Measurements from ENCODE around the gene SETD2.
A peak's percentile ranks its signal among the peaks of the same experiment; 100 is the strongest.

Gene SETD2

DNA sequence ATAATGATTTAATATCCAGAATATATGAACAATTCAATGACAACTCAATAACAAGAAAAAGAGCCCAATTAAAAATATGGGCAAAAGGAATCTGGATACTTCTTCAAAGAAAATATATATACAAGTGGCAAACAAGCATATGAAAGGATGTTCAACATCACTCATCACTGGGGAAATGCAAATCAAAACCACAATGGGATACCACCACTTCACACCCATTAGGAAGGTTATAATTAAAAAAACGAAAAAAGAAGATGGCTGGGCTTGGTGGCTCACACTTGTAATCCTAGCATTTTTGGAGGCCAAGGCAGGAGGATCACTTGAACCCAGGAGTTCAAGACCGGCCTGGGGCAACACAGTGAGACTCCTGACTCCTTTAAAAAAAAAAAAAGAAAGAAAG, 191.5 kb downstream of the SETD2 start:
- Histone ChIP-seq H3K4me3 (ENCODE audit: low read length) (peak overlapping the region; percentile 46), H3F3A (ENCODE audit: control insufficient read depth, insufficient read depth) (peaks cover 23% of the 10 kb centered on the region), H3K9me3 (ENCODE audit: control insufficient read depth, insufficient read depth, low read length) (no peaks in the 10 kb centered on the region), H3K9me2 (replicated peaks; ENCODE audit: control insufficient read depth, low read length) (no peaks in the 10 kb centered on the region), H3K79me2 (ENCODE audit: control insufficient read depth, low read length) (peaks cover 92% of the 10 kb centered on the region), H3K36me3 (ENCODE audit: control insufficient read depth, low read length) (peaks cover 65% of the 10 kb centered on the region), H3K4me1 (ENCODE audit: control insufficient read depth, low read length) (peaks cover 76% of the 10 kb centered on the region), H4K20me1 (ENCODE audit: control insufficient read depth, insufficient read depth, low read depth, low read length) (peaks cover 39% of the 10 kb centered on the region), H3K4me2 (ENCODE audit: low read length) (peak overlapping the region; percentile 92), H3K27ac (ENCODE audit: low read depth, low read length) (peak overlapping the region; percentile 53), H3K27me3 (ENCODE audit: control insufficient read depth, low read length) (no peaks in the 10 kb centered on the region)
- no peak for TF ChIP-seq CTCF (IDR thresholded peaks at IDR 0.05; ENCODE audit: low read depth, low read length, poor library complexity, severe bottlenecking)
- TF ChIP-seq EZH2phosphoT487 (IDR thresholded peaks at IDR 0.05; ENCODE audit: borderline replicate concordance, low read length) = no peak

- peaks cover 72% of the 10 kb centered on the region for H3K36me3 ChIP-seq (ENCODE audit: control insufficient read depth, low read length)
- TF ChIP-seq EZH2phosphoT487 (IDR thresholded peaks at IDR 0.05; ENCODE audit: borderline replicate concordance, low read length) = no peak
- no peak for TF ChIP-seq CTCF (IDR thresholded peaks at IDR 0.05; ENCODE audit: low read depth, low read length, poor library complexity, severe bottlenecking)
- peak overlapping the region; percentile 53 for H3K27ac ChIP-seq (ENCODE audit: low read depth, low read length)
- H3F3A ChIP-seq (ENCODE audit: control insufficient read depth, insufficient read depth) = peaks cover 23% of the 10 kb centered on the region
- no peaks in the 10 kb centered on the region for H3K27me3 ChIP-seq (ENCODE audit: control insufficient read depth, low read length)
- peak overlapping the region; percentile 92 for H3K4me2 ChIP-seq (ENCODE audit: low read length)
- no peaks in the 10 kb centered on the region for H3K9me3 ChIP-seq (ENCODE audit: control insufficient read depth, insufficient read depth, low read length)
- H3K4me3 ChIP-seq (ENCODE audit: low read length) = peak overlapping the region; percentile 46
- peaks cover 76% of the 10 kb centered on the region for H3K4me1 ChIP-seq (ENCODE audit: control insufficient read depth, low read length)
- H4K20me1 ChIP-seq (ENCODE audit: control insufficient read depth, insufficient read depth, low read depth, low read length) = peaks cover 45% of the 10 kb centered on the region
- H3K9me2 ChIP-seq (replicated peaks; ENCODE audit: control insufficient read depth, low read length) = no peaks in the 10 kb centered on the region
- peaks cover 98% of the 10 kb centered on the region for H3K79me2 ChIP-seq (ENCODE audit: control insufficient read depth, low read length)
These were observed 192.2 kb downstream of the SETD2 start for GRCh38 chr3:46971742-46972141.

GRCh38 chr3:46971151-46971550, 192.8 kb downstream of the SETD2 start:
- Histone ChIP-seq H3K4me3 (ENCODE audit: low read length) (peak overlapping the region; percentile 46), H3F3A (ENCODE audit: control insufficient read depth, insufficient read depth) (peaks cover 23% of the 10 kb centered on the region), H3K79me2 (ENCODE audit: control insufficient read depth, low read length) (peaks cover 100% of the 10 kb centered on the region), H3K36me3 (ENCODE audit: control insufficient read depth, low read length) (peaks cover 73% of the 10 kb centered on the region), H3K9me2 (replicated peaks; ENCODE audit: control insufficient read depth, low read length) (no peaks in the 10 kb centered on the region), H3K4me1 (ENCODE audit: control insufficient read depth, low read length) (peaks cover 79% of the 10 kb centered on the region), H3K4me2 (ENCODE audit: low read length) (peak overlapping the region; percentile 92), H3K9me3 (ENCODE audit: control insufficient read depth, insufficient read depth, low read length) (no peaks in the 10 kb centered on the region), H4K20me1 (ENCODE audit: control insufficient read depth, insufficient read depth, low read depth, low read length) (peaks cover 47% of the 10 kb centered on the region), H3K27ac (ENCODE audit: low read depth, low read length) (peak overlapping the region; percentile 53), H3K27me3 (ENCODE audit: control insufficient read depth, low read length) (no peaks in the 10 kb centered on the region)
- no peak for TF ChIP-seq CTCF (IDR thresholded peaks at IDR 0.05; ENCODE audit: low read depth, low read length, poor library complexity, severe bottlenecking)
- no peak for TF ChIP-seq EZH2phosphoT487 (IDR thresholded peaks at IDR 0.05; ENCODE audit: borderline replicate concordance, low read length)

Measured in DOHH2 (cell line).